DMS79 (cell line): Measurements from ENCODE around the gene APOC3.

ENCODE experiments used
- DNase-seq: peaks from one replicate; lab custom pipeline; 2025; lab: John Stamatoyannopoulos, UW

The APOC3 gene

GRCh38 chr11:116874251-116874650 lies 44.5 kb downstream of the APOC3 start:
- DNase-seq = no peak

- DNase-seq = no peak
Observed at GRCh38 chr11:116875194-116875593, 45.5 kb downstream of the APOC3 start.

DNA sequence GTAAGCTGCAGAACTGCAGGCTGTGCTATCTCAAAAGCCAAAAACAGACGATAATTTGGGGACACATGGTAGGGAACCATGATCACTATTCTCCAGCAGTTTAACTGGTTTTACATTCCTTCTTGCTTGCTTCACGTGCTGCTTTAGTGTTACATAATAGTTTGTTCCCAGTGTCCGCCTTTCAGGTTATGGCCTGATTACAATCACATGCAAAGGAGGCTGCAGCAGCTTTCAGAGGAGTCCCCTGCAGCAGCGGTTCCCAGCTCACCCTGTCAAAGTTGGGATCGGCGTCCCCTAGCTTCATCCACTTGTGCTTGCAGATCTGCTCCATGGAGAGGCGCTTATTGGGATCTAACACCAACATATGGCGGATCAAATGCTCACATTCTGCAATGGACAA lies 46.9 kb downstream of the APOC3 start:
- DNase-seq = no peak

DNA sequence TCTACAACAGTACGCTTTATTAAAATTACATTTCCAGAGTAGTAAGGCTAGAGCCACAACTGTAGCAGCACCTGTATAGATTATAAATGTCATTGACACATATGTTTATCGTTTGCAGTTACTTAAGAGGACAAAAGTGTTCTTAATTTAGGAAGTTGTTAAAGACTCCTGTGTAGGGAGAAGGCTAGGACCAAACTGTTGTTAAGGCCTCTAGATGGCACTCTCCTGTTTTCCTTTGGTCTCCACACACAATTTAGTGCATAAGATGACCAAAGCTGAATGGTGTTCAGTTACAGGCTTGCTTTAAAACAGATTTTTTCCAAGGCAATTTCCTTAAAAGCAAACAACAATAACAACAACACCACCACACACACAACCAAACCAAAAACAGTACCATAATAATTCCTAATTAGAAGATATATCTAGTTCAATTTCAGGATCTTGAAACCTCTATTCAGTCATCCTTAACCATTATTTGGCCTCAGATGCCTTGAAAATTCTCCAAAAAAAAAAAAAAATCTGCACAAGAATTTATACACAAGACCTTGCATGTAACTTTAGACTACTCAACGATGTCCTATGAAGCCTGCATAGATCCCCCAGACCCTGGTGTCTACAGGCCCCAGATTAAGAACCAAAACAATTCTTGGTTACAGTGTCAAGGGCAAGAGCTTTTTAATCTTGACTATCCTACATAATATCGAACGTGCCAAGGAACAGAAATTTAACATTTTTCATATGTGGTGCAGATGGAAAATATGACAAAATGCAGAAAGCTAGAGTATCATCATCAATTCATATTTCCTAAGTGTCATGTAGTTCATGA lies 50.3 kb downstream of the APOC3 start:
- peak; percentile 70 for DNase-seq

- DNase-seq = no peak
Observed at GRCh38 chr11:116881143-116881542, 51.4 kb downstream of the APOC3 start.

GRCh38 chr11:116882386-116882785 lies 52.7 kb downstream of the APOC3 start:
- DNase-seq = no peak
